K562 (cell line): Measurements from ENCODE around the gene MOXD1. TPM values are rescaled to one million over a fixed set of nuclear protein-coding genes. Genes with fewer than 3 reads are reported as not detected.

ENCODE experiments used
- ATAC-seq: fragments of 200-7000 bp; cut with Tn5 transposase; 3 replicates; pipeline ENCODE4 v1.9.1; 2020; ENCODE audit warnings: moderate library complexity
- BruUV-seq: library from RNA; stranded (reverse); fragments of 400-500 nt; replicated peaks from 2 replicates; lab custom pipeline; 2021; lab: Mats Ljungman, UMichigan
- CTCF ChIA-PET: fragments of 300-600 bp; formaldehyde crosslinking; extraction: SDS; loops from one replicate; lab custom pipeline; 2021; ENCODE audit warnings: low intra/inter-chr PET ratio; lab: Yijun Ruan, JAX
- POLR2A ChIA-PET: fragments of 300-600, 350-650 bp; sonication (Branson Sonifier 250); formaldehyde crosslinking; extraction: SDS; loops from one replicate; lab custom pipeline; 2021; ENCODE audit warnings: antibody characterized with exemption, inconsistent platforms; lab: Yijun Ruan, JAX
- DNase-seq, 4 experiments: peaks; one replicate each; pipeline versions ENCODE4 v3.0.0 to v3.0.0-alpha.2; 2011 to 2018; ENCODE audit warnings: low spot score in 3 of 4, mixed read lengths in 3 of 4; ENCODE audit errors: extremely low read depth in 1 of 4
- FAIRE-seq: peaks from 2 replicates; lab custom pipeline; 2011; peaks lifted over from hg19 to GRCh38; lab: Jason Lieb, UNC
- H2AFZ ChIP-seq: 2 replicates; pipeline ENCODE4 v1.6.0; 2011; ENCODE audit warnings: low read depth, low read length, control low read depth, inconsistent platforms
- H3K27ac ChIP-seq: fragments of 200-600 bp; 3 replicates; pipeline ENCODE4 v1.8.0; 2011; ENCODE audit warnings: low read depth, mild to moderate bottlenecking, control low read depth, inconsistent platforms, low read length, moderate library complexity, mixed read lengths; ENCODE audit errors: extremely low read depth
- H3K27me3 ChIP-seq, 2 experiments: fragments of 300-600 bp in 1 of 2; 2 replicates in 1 of 2; 3 replicates in 1 of 2; pipeline versions ENCODE4 v1.6.0 to v1.8.0; 2011; ENCODE audit warnings: inconsistent platforms in 2 of 2, low read length in 2 of 2, mild to moderate bottlenecking in 1 of 2, mixed read lengths in 1 of 2, moderate library complexity in 1 of 2; ENCODE audit not compliant: control insufficient read depth in 2 of 2, insufficient read depth in 2 of 2
- H3K36me3 ChIP-seq: fragments of 300-600 bp; 3 replicates; pipeline ENCODE4 v1.8.0; 2011; ENCODE audit warnings: mild to moderate bottlenecking, low read length, inconsistent platforms; ENCODE audit not compliant: control insufficient read depth, insufficient read depth
- H3K4me1 ChIP-seq, 2 experiments: fragments of 200-600 bp in 1 of 2; replicated peaks in 1 of 2; 2 replicates in 1 of 2; 3 replicates in 1 of 2; pipeline versions ENCODE4 v1.5.1 to v1.8.0; 2011; ENCODE audit warnings: inconsistent platforms in 2 of 2, low read length in 2 of 2, mild to moderate bottlenecking in 1 of 2, mixed read lengths in 1 of 2, moderate library complexity in 1 of 2; ENCODE audit not compliant: control insufficient read depth in 2 of 2, insufficient read depth in 2 of 2
- H3K4me2 ChIP-seq: 2 replicates; pipeline ENCODE4 v1.6.1; 2011; ENCODE audit warnings: low read length, control low read depth, inconsistent platforms, mixed read lengths; ENCODE audit not compliant: insufficient read depth
- H3K4me3 ChIP-seq: fragments of 200-600 bp; sonication (generic), shearing (Covaris generic); 2 replicates; pipeline ENCODE4 v1.5.1; 2016; ENCODE audit warnings: control low read depth, inconsistent platforms
- H3K79me2 ChIP-seq: fragments of 200-600 bp; 3 replicates; pipeline ENCODE4 v1.8.0; 2011; ENCODE audit warnings: low read length, inconsistent platforms; ENCODE audit not compliant: control insufficient read depth, insufficient read depth
- H3K9ac ChIP-seq, 2 experiments: 2 replicates each; pipeline versions ENCODE4 v1.6.0 to v1.6.1; 2011; ENCODE audit warnings: low read depth in 2 of 2, low read length in 2 of 2, control low read depth in 1 of 2, inconsistent platforms in 1 of 2, mild to moderate bottlenecking in 1 of 2, mixed read lengths in 1 of 2; ENCODE audit not compliant: insufficient read depth in 1 of 2
- H3K9me1 ChIP-seq: one replicate; pipeline ENCODE4 v1.6.0; 2011; ENCODE audit warnings: inconsistent platforms, mild to moderate bottlenecking, low read length, moderate library complexity; ENCODE audit not compliant: control insufficient read depth, insufficient read depth
- H3K9me3 ChIP-seq: replicated peaks from 2 replicates; pipeline ENCODE4 v1.5.1; 2011; ENCODE audit warnings: low read depth, low read length, inconsistent platforms; ENCODE audit not compliant: control insufficient read depth, insufficient read depth
- H4K20me1 ChIP-seq: replicated peaks from 2 replicates; pipeline ENCODE4 v1.6.1; 2011; ENCODE audit warnings: low read length, inconsistent platforms, mixed read lengths; ENCODE audit not compliant: control insufficient read depth, insufficient read depth
- FOXP1 ChIP-seq: sonication (generic); formaldehyde crosslinking; IDR thresholded peaks from 2 replicates; pipeline ENCODE4 v1.8.0; 2022; ENCODE audit warnings: mild to moderate bottlenecking, missing genetic modification reagents
- GABPB2 ChIP-seq: fragments of 250-450 bp; sonication (Bioruptor Pico); conservative IDR thresholded peaks from 2 replicates; pipeline ENCODE4 v1.5.1; 2021; ENCODE audit warnings: mild to moderate bottlenecking
- MAZ ChIP-seq, 2 experiments: fragments of 450-650 bp in 1 of 2; sonication (generic) in 1 of 2; formaldehyde crosslinking; IDR thresholded peaks in 1 of 2; conservative IDR thresholded peaks in 1 of 2; 2 replicates each; pipeline versions ENCODE4 v1.4.0 to v1.5.0; 2020; ENCODE audit warnings: mild to moderate bottlenecking in 1 of 2, missing genetic modification reagents in 1 of 2
- NELFE ChIP-seq: IDR thresholded peaks from 2 replicates; pipeline ENCODE4 v1.6.1; 2011; ENCODE audit warnings: mild to moderate bottlenecking; ENCODE audit not compliant: insufficient read depth, insufficient read length
- NR2C1 ChIP-seq, 2 experiments: fragments of 450-650 bp; IDR thresholded peaks; 2 replicates each; pipeline ENCODE4 v1.6.1; 2017; ENCODE audit warnings: mild to moderate bottlenecking in 2 of 2, antibody characterized with exemption in 1 of 2, inconsistent platforms in 1 of 2, missing compliant biosample characterization in 1 of 2, missing genetic modification characterization in 1 of 2
- NR2C2 ChIP-seq, 2 experiments: fragments of 200-800 bp in 1 of 2; sonication (Bioruptor generic) in 1 of 2; sonication (generic) in 1 of 2; formaldehyde crosslinking in 1 of 2; IDR thresholded peaks; 2 replicates each; pipeline versions ENCODE4 v1.6.1 to v1.8.0; 2016 to 2022; ENCODE audit warnings: mild to moderate bottlenecking in 1 of 2, missing compliant biosample characterization in 1 of 2, missing genetic modification characterization in 1 of 2, missing genetic modification reagents in 1 of 2
- POLR2A ChIP-seq: fragments of 450-650 bp; conservative IDR thresholded peaks from 2 replicates; pipeline ENCODE4 v1.6.1; 2016
- SP2 ChIP-seq: IDR thresholded peaks from 2 replicates; pipeline ENCODE4 v1.6.1; 2011; ENCODE audit warnings: mild to moderate bottlenecking, low read depth, low read length, moderate library complexity; ENCODE audit not compliant: poor library complexity, severe bottlenecking; ENCODE audit errors: extremely low read depth
- WGBS: fragments of 100-300 bp; shearing (Covaris generic); methylation state at CpG from one replicate; pipeline ENCODE4 v1.1.6; 2016; ENCODE audit warnings: low coverage, mixed read lengths; ENCODE audit not compliant: insufficient coverage; ENCODE audit errors: missing lambda C conversion rate; 5-methylcytosine and 5-hydroxymethylcytosine counted together
- in situ Hi-C: fragments of 300-500 bp; cut with MboI; formaldehyde crosslinking; loops from 4 replicates; pipeline ENCODE4 v1.15.0; 2018; ENCODE audit warnings: inconsistent platforms, mixed read lengths
- intact Hi-C: fragments of 100-400 bp; cut with micrococcal nuclease; formaldehyde crosslinking; loops from 2 replicates; pipeline ENCODE4 v1.14.2; 2022
- polyA plus RNA-seq, 8 experiments: library from polyadenylated mRNA; depleted of rRNA in 4 of 8; stranded (reverse) in 5 of 8; unstranded in 3 of 8; fragments of >200 nt; fragmentation: Nextera tagmentation in 2 of 8; fragmentation: Illumina TruSeq in 1 of 8; extraction: Ambion mirVana in 2 of 8; extraction: Trizol in 1 of 8; gene quantifications; 2 replicates each; pipeline versions ENCODE4 v1.2.1 to v1.2.3, GENCODE V29; 2011 to 2014; ENCODE audit warnings: inconsistent platforms in 1 of 8, missing spikeins in 1 of 8
- total RNA-seq, 7 experiments: library from RNA; depleted of rRNA in 6 of 7; stranded (reverse); fragments of >200 nt in 6 of 7; fragmentation: Illumina TruSeq in 2 of 7; extraction: Trizol in 2 of 7; gene quantifications; 2 replicates each; pipeline versions ENCODE4 v1.2.1 to v1.2.3, GENCODE V29; 2011 to 2021; ENCODE audit warnings: low replicate concordance in 1 of 7
- TF ChIP-seq, protein P1 (sequence below): IDR thresholded peaks from 2 replicates; pipeline ENCODE4 v1.6.1; 2011; ENCODE audit warnings: borderline replicate concordance, low read depth, mild to moderate bottlenecking, moderate library complexity, low read length; ENCODE audit not compliant: insufficient read depth, poor library complexity, severe bottlenecking
- TF ChIP-seq, protein P2 (sequence below): fragments of 250-450 bp; sonication (Bioruptor Pico); IDR thresholded peaks from 2 replicates; pipeline ENCODE4 v1.8.0; 2022; ENCODE audit warnings: inconsistent platforms

The MOXD1 gene
- total and polyA plus RNA-seq, 9 of the 15 experiments (the other 6 are each of a cell fraction or from before 2014, with no cell fraction given): not detected

DNA sequence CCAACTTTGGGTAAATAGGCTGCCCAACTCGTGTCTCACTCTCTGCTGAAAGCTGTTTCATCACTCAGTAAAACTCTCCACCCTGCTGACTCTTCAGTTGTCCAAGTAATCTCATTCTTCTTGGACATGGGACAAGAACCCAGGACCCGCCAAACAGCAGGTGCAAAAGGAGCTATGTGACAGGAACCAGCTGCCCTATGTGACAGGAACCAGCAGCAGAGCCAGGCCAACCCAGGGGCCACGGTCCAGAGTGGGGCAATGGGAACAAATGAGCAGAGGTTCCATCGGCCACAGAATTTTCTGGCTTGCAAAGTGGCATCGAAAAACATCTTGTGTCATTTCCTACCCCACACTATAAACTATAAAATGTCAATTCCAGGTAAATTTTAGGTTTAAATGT, 56.5 kb downstream of the MOXD1 start:
- Histone ChIP-seq H3K9me1 (no peaks in the 10 kb centered on the region), H3K27ac (no peak overlapping the region), H2AFZ (no peak overlapping the region), H3K79me2 (no peaks in the 10 kb centered on the region), H3K9me3 (no peaks in the 10 kb centered on the region), H3K27me3 (no peaks in the 10 kb centered on the region), H3K4me1 (no peaks in the 10 kb centered on the region), H3K36me3 (no peaks in the 10 kb centered on the region), H3K4me3 (no peak overlapping the region), H3K9ac (no peak overlapping the region), H4K20me1 (no peaks in the 10 kb centered on the region), H3K4me2 (no peak overlapping the region)
- DNase-seq (no peak), ATAC-seq (no peak), FAIRE-seq (no peak)
- no peak for TF ChIP-seq NELFE
- ChIA-PET POLR2A (no interaction called here), CTCF (no interaction called here)
- WGBS: 1% methylated on average over 5 of the region's 5 CpGs
- BruUV-seq: no TSS peak
- intact Hi-C loops (no loop called here), in situ Hi-C loops (no loop called here)

DNA sequence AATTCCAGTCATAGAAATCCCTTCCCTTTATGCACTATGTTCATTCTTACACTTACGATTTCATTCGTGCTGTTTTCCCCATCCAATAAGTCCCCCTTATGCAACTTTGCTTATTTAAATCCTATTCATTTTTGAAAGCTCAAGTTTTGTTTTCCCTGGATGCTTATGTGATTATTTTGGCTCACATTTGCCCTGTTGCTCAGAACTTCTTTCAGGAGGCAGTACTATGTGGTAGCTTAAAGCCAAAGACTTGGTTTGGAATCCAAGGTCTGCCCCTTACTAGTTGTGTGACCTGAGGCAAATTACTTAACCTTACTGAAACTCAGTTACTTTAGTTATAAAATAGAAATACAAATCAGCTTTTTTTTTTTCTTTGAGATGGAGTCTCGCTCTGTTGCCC, 59.6 kb downstream of the MOXD1 start:
- Histone ChIP-seq H3K27ac (no peak overlapping the region), H3K27me3 (no peaks in the 10 kb centered on the region), H3K9ac (no peak overlapping the region), H3K4me2 (no peak overlapping the region), H3K4me1 (no peaks in the 10 kb centered on the region), H3K4me3 (no peak overlapping the region), H3K36me3 (no peaks in the 10 kb centered on the region), H3K9me3 (no peaks in the 10 kb centered on the region), H2AFZ (no peak overlapping the region), H3K9me1 (no peaks in the 10 kb centered on the region), H4K20me1 (no peaks in the 10 kb centered on the region), H3K79me2 (no peaks in the 10 kb centered on the region)
- BruUV-seq: no TSS peak
- in situ Hi-C loops: no loop called here
- POLR2A ChIA-PET: interaction anchor here (0.7 to 1.0 kb wide), 2 partner anchors 43 to 146 kb away, joined by 3 read pairs; no protein-coding TSS in a partner anchor
- FAIRE-seq: no peak
- ATAC-seq: no peak
- 6% methylated on average over 3 of the region's 3 CpGs for WGBS
- no peak for DNase-seq
- intact Hi-C loops: no loop called here
- CTCF ChIA-PET: no interaction called here
- TF ChIP-seq GABPB2 (CRISPR knock-in tag) (no peak), POLR2A (no peak), SP2 (no peak), MAZ (CRISPR knock-in tag; conservative IDR thresholded peaks at IDR 0.05 in 1 of 2, IDR thresholded peaks at IDR 0.05 in 1 of 2) (no peak), NR2C2 (CRISPR knock-in tag; IDR thresholded peaks at IDR 0.05) (no peak), NR2C2 (tag; IDR thresholded peaks at IDR 0.05) (no peak), NR2C1 (IDR thresholded peaks at IDR 0.05) (no peak), NR2C1 (tag; IDR thresholded peaks at IDR 0.05) (no peak), FOXP1 (CRISPR knock-in tag) (no peak)
- TF ChIP-seq, protein P1, sequence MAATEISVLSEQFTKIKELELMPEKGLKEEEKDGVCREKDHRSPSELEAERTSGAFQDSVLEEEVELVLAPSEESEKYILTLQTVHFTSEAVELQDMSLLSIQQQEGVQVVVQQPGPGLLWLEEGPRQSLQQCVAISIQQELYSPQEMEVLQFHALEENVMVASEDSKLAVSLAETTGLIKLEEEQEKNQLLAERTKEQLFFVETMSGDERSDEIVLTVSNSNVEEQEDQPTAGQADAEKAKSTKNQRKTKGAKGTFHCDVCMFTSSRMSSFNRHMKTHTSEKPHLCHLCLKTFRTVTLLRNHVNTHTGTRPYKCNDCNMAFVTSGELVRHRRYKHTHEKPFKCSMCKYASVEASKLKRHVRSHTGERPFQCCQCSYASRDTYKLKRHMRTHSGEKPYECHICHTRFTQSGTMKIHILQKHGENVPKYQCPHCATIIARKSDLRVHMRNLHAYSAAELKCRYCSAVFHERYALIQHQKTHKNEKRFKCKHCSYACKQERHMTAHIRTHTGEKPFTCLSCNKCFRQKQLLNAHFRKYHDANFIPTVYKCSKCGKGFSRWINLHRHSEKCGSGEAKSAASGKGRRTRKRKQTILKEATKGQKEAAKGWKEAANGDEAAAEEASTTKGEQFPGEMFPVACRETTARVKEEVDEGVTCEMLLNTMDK: no peak
- TF ChIP-seq, protein P2, sequence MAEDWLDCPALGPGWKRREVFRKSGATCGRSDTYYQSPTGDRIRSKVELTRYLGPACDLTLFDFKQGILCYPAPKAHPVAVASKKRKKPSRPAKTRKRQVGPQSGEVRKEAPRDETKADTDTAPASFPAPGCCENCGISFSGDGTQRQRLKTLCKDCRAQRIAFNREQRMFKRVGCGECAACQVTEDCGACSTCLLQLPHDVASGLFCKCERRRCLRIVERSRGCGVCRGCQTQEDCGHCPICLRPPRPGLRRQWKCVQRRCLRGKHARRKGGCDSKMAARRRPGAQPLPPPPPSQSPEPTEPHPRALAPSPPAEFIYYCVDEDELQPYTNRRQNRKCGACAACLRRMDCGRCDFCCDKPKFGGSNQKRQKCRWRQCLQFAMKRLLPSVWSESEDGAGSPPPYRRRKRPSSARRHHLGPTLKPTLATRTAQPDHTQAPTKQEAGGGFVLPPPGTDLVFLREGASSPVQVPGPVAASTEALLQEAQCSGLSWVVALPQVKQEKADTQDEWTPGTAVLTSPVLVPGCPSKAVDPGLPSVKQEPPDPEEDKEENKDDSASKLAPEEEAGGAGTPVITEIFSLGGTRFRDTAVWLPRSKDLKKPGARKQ (CRISPR knock-in tag): no peak
